ENCODE measurements around the gene ESF1.

ESF1 gene

DNA sequence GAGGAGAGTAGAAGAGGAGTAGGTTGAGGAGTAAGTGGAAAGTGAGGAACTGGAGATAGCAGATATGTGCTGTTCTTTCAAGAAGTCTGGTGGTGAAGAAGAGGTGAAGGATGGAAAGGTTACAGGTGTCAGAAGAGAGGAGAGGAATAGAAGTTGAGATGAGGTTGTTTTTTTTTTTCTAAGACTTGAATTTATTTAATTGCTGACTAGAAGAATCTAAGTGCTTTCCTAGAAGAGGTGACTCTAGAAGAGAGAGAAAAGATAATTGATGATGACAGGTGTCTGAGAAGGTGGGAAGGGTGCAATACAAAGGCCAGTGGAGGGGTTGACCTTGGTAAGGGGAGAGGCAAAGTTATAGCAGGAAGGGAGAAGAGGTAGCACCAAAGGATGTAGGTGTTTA lies 25.7 kb upstream of the ESF1 start:
- H3K27me3 ChIP-seq (ENCODE audit: control insufficient read depth, insufficient read depth, low read length) = no peaks in the 10 kb centered on the region
- no peak overlapping the region for H3K4me3 ChIP-seq (ENCODE audit: low read length)
- H3K36me3 ChIP-seq (ENCODE audit: control insufficient read depth, insufficient read depth, low read length) = peaks cover 6% of the 10 kb centered on the region
- H3K9me3 ChIP-seq (ENCODE audit: control insufficient read depth, low read length) = no peaks in the 10 kb centered on the region
- H3K9ac ChIP-seq (ENCODE audit: low read length) = no peak overlapping the region
- no peaks in the 10 kb centered on the region for H3K4me1 ChIP-seq (ENCODE audit: control insufficient read depth, insufficient read depth, low read length)

DNA sequence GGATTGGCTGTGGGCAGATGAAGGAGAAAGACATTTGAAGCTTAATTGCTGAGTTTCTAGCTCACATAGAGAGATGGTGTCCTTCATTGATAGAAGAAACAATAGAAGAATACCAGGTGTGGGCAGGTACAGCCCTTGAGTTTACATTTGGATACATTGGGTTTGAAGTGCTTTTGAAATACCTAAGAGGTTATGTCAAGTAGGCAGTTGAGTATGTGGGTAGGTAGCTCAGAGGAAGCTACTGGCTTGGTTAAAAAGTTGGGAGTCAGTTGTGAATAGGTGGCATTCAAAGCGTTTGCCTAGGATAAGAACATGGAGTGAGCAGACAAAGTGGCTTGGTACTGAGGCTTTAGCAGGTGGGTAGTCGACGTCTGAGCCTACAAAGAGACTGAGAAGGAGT lies 25.1 kb upstream of the ESF1 start:
- no peaks in the 10 kb centered on the region for H3K27me3 ChIP-seq (ENCODE audit: control insufficient read depth, insufficient read depth, low read length)
- no peak overlapping the region for H3K4me3 ChIP-seq (ENCODE audit: low read length)
- H3K4me1 ChIP-seq (ENCODE audit: control insufficient read depth, insufficient read depth, low read length) = no peaks in the 10 kb centered on the region
- no peak overlapping the region for H3K9ac ChIP-seq (ENCODE audit: low read length)
- peaks cover 6% of the 10 kb centered on the region for H3K36me3 ChIP-seq (ENCODE audit: control insufficient read depth, insufficient read depth, low read length)
- H3K9me3 ChIP-seq (ENCODE audit: control insufficient read depth, low read length) = no peaks in the 10 kb centered on the region

DNA sequence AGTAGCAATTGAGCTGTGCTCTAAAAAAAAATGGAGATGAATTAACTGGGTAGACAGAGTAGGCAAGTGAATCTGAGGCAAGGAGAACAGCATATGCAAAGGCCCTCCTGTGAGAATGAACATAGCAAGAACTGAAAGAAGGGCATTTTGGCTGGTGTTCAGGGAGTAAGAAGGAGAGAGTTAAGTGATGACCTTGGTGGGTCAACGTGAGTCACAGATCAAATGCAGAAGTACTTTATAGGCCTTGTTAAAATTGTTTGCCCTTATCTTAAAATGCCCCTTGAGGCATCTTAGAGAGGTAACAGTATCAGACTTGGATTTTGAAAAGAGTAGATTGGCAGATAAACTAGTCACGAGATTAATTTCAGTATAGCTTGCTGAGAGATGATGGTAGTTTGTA lies 24.7 kb upstream of the ESF1 start:
- Histone ChIP-seq H3K9me3 (ENCODE audit: control insufficient read depth, low read length) (no peaks in the 10 kb centered on the region), H3K4me1 (ENCODE audit: control insufficient read depth, insufficient read depth, low read length) (no peaks in the 10 kb centered on the region), H3K27me3 (ENCODE audit: control insufficient read depth, insufficient read depth, low read length) (no peaks in the 10 kb centered on the region), H3K9ac (ENCODE audit: low read length) (no peak overlapping the region), H3K4me3 (ENCODE audit: low read length) (no peak overlapping the region), H3K36me3 (ENCODE audit: control insufficient read depth, insufficient read depth, low read length) (peaks cover 6% of the 10 kb centered on the region)

DNA sequence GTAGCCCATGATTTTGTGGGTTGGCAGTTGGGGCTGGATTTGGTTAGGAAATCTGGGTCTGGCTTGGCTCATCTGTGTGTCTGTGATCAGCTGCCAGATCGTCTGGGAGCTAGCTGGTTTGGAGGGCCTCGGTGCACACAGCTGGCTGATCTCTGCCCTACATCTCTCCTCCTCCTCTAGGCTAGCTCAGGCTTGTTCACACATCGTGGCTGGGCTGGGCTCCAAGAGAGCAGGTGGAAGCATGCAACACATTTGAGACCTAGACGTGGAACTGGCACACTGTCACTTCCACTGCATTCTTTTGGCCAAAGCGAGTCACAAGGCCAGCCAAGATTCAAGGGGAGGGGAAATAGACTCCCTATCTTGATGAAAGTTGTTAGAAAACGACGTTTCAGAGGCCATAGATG lies 16.0 kb upstream of the ESF1 start:
- Histone ChIP-seq H3K27me3 (ENCODE audit: control insufficient read depth, insufficient read depth, low read length) (no peaks in the 10 kb centered on the region), H3K36me3 (ENCODE audit: control insufficient read depth, insufficient read depth, low read length) (no peaks in the 10 kb centered on the region), H3K9ac (ENCODE audit: low read length) (no peak overlapping the region), H3K9me3 (ENCODE audit: control insufficient read depth, low read length) (no peaks in the 10 kb centered on the region), H3K4me1 (ENCODE audit: control insufficient read depth, insufficient read depth, low read length) (no peaks in the 10 kb centered on the region), H3K4me3 (ENCODE audit: low read length) (no peak overlapping the region)

DNA sequence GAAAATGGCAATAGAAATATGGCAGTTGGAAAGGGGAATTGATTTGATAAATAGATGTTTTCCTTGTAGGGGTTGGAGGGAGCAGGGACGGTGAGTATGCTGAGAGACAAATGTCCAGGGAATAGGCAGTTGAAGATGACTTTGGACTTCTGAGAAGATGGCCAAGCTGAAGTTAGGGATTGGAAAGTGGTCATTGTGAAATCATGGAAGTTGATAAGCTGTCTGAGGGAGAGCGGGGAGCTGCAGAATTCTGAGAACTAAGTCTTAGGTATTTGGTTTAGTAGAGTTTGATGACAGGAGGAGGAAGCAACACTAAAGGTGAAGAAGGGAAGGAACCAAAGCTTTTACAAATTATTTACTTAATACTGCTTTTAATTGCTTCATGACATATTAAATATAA lies 15.3 kb upstream of the ESF1 start:
- H3K36me3 ChIP-seq (ENCODE audit: control insufficient read depth, insufficient read depth, low read length) = no peaks in the 10 kb centered on the region
- no peaks in the 10 kb centered on the region for H3K4me1 ChIP-seq (ENCODE audit: control insufficient read depth, insufficient read depth, low read length)
- H3K27me3 ChIP-seq (ENCODE audit: control insufficient read depth, insufficient read depth, low read length) = no peaks in the 10 kb centered on the region
- no peak overlapping the region for H3K9ac ChIP-seq (ENCODE audit: low read length)
- no peaks in the 10 kb centered on the region for H3K9me3 ChIP-seq (ENCODE audit: control insufficient read depth, low read length)
- no peak overlapping the region for H3K4me3 ChIP-seq (ENCODE audit: low read length)

DNA sequence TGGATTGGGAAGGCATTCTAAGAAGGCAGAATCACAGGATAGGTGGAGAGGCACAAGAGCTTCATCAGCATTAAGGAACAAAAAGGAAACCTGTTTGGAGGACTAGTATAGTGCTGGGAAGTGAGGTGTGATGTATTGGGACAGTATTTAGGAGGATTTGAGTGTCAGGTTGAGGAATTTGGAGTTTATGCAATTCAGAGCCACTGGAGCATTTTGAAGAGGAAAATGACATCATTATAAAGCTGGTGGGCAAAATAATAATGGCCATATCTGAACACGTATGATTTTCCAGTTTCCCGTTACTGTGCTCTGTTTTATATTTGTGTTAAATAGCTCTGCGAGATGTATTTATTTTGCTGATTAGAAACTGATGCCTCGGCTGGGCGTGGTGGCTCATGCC lies 14.3 kb upstream of the ESF1 start:
- Histone ChIP-seq H3K9ac (ENCODE audit: low read length) (no peak overlapping the region), H3K4me3 (ENCODE audit: low read length) (no peak overlapping the region), H3K36me3 (ENCODE audit: control insufficient read depth, insufficient read depth, low read length) (no peaks in the 10 kb centered on the region)

DNA sequence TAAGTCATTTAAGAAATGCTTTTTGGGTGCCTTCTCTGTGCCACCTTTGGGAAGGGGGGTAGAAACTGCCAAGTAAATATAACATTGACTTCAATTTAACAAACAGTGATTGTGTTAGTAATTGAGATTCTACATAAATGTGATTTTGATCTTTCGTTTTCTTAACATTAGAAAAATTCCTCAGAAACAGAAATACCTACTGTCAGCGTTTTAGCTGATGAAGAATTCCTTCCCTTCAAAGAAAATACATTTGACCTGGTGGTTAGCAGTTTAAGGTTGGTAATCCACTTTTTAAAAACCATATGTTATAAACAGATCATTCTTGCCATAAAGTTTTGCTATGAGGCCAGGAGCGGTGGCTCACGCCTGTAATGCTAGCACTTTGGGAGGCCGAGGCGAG lies 9.9 kb upstream of the ESF1 start:
- H3K9ac ChIP-seq (ENCODE audit: low read length) = no peak overlapping the region
- no peaks in the 10 kb centered on the region for H3K9me3 ChIP-seq (ENCODE audit: control insufficient read depth, low read length)
- no peak overlapping the region for H3K4me3 ChIP-seq (ENCODE audit: low read length)
- no peaks in the 10 kb centered on the region for H3K27me3 ChIP-seq (ENCODE audit: control insufficient read depth, insufficient read depth, low read length)
- peaks cover 6% of the 10 kb centered on the region for H3K36me3 ChIP-seq (ENCODE audit: control insufficient read depth, insufficient read depth, low read length)
- no peaks in the 10 kb centered on the region for H3K4me1 ChIP-seq (ENCODE audit: control insufficient read depth, insufficient read depth, low read length)

More for the DNA sequence above, 14.3 kb upstream of the ESF1 start:
- H3K4me1 ChIP-seq (ENCODE audit: control insufficient read depth, insufficient read depth, low read length) = no peaks in the 10 kb centered on the region
- H3K9me3 ChIP-seq (ENCODE audit: control insufficient read depth, low read length) = no peaks in the 10 kb centered on the region
- H3K27me3 ChIP-seq (ENCODE audit: control insufficient read depth, insufficient read depth, low read length) = no peaks in the 10 kb centered on the region

DNA sequence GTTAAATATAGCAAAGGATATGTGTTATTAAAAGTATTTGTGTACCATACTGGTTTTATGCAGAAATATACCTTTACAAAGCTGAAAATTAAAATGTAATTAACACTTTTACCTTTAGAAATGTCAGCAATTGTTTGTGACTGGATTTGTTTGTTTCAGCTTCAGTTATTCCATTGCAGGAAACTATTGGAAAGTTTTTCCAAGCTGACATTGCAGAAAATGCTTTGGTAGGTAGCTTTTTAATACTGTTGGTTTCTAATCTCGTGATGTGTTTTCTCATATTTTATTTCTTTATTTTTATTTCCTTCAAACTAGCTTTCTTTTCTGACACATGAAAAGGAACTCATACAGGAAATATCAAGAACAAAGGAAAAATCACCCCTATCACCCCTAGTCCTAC lies 8.3 kb upstream of the ESF1 start:
- H3K4me1 ChIP-seq (ENCODE audit: control insufficient read depth, insufficient read depth, low read length) = no peaks in the 10 kb centered on the region
- peaks cover 6% of the 10 kb centered on the region for H3K36me3 ChIP-seq (ENCODE audit: control insufficient read depth, insufficient read depth, low read length)
- no peak overlapping the region for H3K9ac ChIP-seq (ENCODE audit: low read length)
- no peaks in the 10 kb centered on the region for H3K27me3 ChIP-seq (ENCODE audit: control insufficient read depth, insufficient read depth, low read length)
- H3K9me3 ChIP-seq (ENCODE audit: control insufficient read depth, low read length) = no peaks in the 10 kb centered on the region
- H3K4me3 ChIP-seq (ENCODE audit: low read length) = no peak overlapping the region

DNA sequence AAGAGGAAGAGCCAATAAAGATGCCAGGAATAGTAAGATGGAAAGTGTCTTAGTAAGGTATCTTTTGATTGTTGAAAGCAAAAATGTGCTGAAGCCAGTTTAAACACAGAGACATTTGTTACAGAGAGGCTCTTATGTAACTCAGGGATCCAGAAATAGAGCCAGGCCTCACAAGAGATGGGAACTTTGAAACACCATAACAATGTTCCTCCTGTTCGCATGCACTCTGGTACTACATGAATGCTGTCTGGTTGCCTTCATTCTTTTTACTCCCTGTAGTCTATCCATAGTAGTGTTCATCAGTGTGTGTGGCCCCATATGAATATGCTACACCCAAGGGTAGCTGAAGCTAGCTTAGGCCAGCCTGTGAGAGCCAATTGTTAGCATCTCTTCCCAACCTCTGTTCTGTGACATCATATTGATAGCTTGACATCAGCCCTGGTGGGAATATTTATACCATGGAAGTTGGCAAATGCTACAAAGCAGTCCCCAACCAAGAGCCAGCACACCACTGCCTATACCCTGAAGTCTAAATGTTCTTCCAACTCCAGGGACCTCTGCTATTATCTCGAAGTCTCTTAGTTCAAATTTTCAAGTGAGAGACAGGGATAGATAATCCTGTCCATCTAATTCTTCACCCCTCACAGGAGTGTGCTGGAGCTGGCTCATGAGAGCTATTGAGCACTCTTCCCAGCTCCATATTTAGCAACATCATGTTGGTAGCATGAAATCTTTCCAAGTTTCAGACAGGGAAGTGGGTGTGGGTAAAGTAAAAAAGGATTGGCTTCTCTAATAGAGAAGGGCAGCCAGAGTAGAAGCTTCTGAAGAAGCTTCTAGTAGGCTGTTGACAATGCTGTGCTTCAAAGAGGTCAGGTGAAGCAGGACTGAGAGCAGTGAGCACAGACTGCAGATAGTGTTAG lies 7.1 kb upstream of the ESF1 start:
- Histone ChIP-seq H3K9ac (ENCODE audit: low read length) (no peak overlapping the region), H3K36me3 (ENCODE audit: control insufficient read depth, insufficient read depth, low read length) (peaks cover 6% of the 10 kb centered on the region)

DNA sequence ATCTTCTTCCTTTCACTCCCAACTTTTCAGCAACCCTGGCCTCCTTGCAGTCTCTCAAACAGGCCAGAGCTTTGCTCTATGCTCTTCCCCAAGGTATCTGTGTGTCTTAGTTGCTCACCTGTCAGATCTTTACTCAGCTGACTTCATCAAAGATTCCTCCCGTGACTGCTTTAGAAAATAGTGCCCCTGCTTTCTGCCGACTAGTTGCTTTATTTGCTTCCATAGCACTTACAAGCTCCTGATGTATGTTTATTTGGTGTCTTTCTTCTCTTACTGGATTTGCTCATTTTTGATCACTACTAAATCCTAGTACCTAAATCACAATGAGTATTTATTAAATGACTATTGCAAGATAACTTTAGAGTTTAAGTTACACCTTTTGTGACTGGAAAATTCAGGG lies 6.0 kb upstream of the ESF1 start:
- Histone ChIP-seq H3K9me3 (ENCODE audit: control insufficient read depth, low read length) (no peaks in the 10 kb centered on the region), H3K36me3 (ENCODE audit: control insufficient read depth, insufficient read depth, low read length) (peaks cover 6% of the 10 kb centered on the region), H3K4me1 (ENCODE audit: control insufficient read depth, insufficient read depth, low read length) (peaks cover 12% of the 10 kb centered on the region), H3K9ac (ENCODE audit: low read length) (no peak overlapping the region), H3K4me3 (ENCODE audit: low read length) (no peak overlapping the region), H3K27me3 (ENCODE audit: control insufficient read depth, insufficient read depth, low read length) (no peaks in the 10 kb centered on the region)

More for the DNA sequence above, 7.1 kb upstream of the ESF1 start:
- H3K4me3 ChIP-seq (ENCODE audit: low read length) = no peak overlapping the region
- H3K4me1 ChIP-seq (ENCODE audit: control insufficient read depth, insufficient read depth, low read length) = peaks cover 2% of the 10 kb centered on the region
- no peaks in the 10 kb centered on the region for H3K27me3 ChIP-seq (ENCODE audit: control insufficient read depth, insufficient read depth, low read length)
- no peaks in the 10 kb centered on the region for H3K9me3 ChIP-seq (ENCODE audit: control insufficient read depth, low read length)

DNA sequence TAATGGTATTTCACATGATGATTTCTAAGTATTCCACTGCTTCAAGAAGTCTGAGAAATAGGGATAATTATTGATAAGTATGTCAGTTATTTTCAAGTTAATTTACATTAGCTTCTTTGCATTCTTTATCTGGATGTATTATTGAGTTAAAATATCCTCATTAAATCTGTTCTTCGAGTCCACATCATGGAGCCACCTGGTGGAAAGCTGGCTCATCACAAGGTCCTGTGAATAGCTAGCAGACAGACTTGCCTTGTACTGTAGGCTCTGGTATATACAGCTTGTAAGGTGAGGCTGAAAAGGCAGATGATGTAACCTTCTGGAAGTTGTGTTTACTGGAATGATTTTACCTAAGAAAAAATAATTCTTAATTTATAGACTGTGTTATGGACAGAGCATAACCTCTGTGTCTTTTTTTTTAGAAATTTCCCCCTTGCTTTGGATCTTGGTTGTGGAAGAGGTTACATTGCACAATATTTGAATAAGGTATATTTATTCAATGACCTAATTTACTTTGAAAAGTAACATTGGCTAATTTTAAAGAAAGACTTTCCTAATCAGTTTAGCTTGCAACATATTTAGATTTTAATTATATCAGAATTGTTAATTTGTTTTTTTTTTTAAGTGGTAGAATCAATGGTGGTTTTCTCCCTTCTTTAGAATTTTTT lies 3.6 kb upstream of the ESF1 start:
- H3K36me3 ChIP-seq (ENCODE audit: control insufficient read depth, insufficient read depth, low read length) = peaks cover 6% of the 10 kb centered on the region
- no peak overlapping the region for H3K9ac ChIP-seq (ENCODE audit: low read length)
- no peak overlapping the region for H3K4me3 ChIP-seq (ENCODE audit: low read length)
- H3K9me3 ChIP-seq (ENCODE audit: control insufficient read depth, low read length) = no peaks in the 10 kb centered on the region
- H3K4me1 ChIP-seq (ENCODE audit: control insufficient read depth, insufficient read depth, low read length) = peaks cover 12% of the 10 kb centered on the region
- H3K27me3 ChIP-seq (ENCODE audit: control insufficient read depth, insufficient read depth, low read length) = no peaks in the 10 kb centered on the region

DNA sequence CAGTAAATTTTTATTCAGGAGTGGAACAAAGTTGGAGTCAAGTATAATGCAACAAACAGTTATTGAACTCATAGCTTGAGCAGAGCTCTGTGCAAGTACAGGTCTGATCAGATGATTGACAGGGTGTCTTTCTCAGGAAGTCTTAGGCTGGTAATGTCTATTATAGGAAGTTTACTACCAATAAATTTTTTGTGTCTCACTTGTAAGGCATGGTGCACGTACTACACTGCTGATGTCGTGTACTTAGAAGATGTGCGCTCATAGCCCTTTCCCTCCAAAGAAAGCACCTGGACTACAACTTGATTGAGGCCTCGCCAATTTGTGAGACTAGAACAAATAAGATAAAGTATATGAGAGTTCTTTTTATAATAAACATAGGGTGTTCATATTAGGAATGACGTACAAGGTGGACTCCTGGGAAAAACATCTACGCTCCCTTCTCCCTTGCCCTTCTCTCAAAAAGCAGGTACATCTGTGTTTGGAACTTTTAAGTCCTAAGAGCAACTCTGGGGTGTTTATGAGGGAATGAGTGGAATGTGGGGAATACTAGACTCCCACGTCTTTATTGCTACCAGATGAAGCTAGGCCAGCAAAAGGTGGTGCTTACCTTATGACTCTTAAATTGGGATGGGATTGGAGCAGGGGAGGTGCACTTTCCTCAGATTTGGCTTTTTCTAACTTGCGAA lies 1.6 kb upstream of the ESF1 start:
- H3K9ac ChIP-seq (ENCODE audit: low read length) = peak overlapping the region; percentile 96
- no peaks in the 10 kb centered on the region for H3K36me3 ChIP-seq (ENCODE audit: control insufficient read depth, insufficient read depth, low read length)
- H3K9me3 ChIP-seq (ENCODE audit: control insufficient read depth, low read length) = no peaks in the 10 kb centered on the region
- H3K27me3 ChIP-seq (ENCODE audit: control insufficient read depth, insufficient read depth, low read length) = no peaks in the 10 kb centered on the region
- peaks cover 12% of the 10 kb centered on the region for H3K4me1 ChIP-seq (ENCODE audit: control insufficient read depth, insufficient read depth, low read length)
- no peak overlapping the region for H3K4me3 ChIP-seq (ENCODE audit: low read length)
